AG04450 (cell line): ENCODE measurements around the gene HIF1A. TPM values are rescaled to one million over a fixed set of nuclear protein-coding genes. Genes with fewer than 3 reads are reported as not detected.
"Not testable (repeated sequence)": the region's sequence is repeated elsewhere in the genome, so short reads cannot be mapped to it uniquely, and the experiment has no call there.

Experiments used
- CTCF ChIA-PET: fragments of 300-600, 350-600 bp; formaldehyde crosslinking; extraction: SDS; loops from one replicate; lab custom pipeline; 2022; ENCODE audit warnings: antibody characterized with exemption, inconsistent platforms; lab: Charles Lee
- POLR2A ChIA-PET: fragments of 350-600 bp; formaldehyde crosslinking; extraction: SDS; loops from one replicate; lab custom pipeline; 2021; ENCODE audit warnings: antibody characterized with exemption, inconsistent platforms; lab: Yijun Ruan, JAX
- DNase-seq: peaks from one replicate; pipeline ENCODE4 v3.0.0-alpha.2; 2011; ENCODE audit warnings: low read depth, low spot score
- H3K27ac ChIP-seq: one replicate; pipeline ENCODE4 v1.5.1; 2012; ENCODE audit warnings: low read depth, low read length, control low read depth
- H3K27me3 ChIP-seq: one replicate; pipeline ENCODE4 v1.6.0; 2012; ENCODE audit warnings: low read length; ENCODE audit not compliant: control insufficient read depth, insufficient read depth
- H3K4me3 ChIP-seq: 2 replicates; pipeline ENCODE4 v1.5.1; 2011; ENCODE audit warnings: mild to moderate bottlenecking, low read depth, low read length, control low read depth
- H3K9me3 ChIP-seq: 2 replicates; pipeline ENCODE4 v1.5.1; 2012; ENCODE audit warnings: low read length; ENCODE audit not compliant: control insufficient read depth, insufficient read depth
- CTCF ChIP-seq: IDR thresholded peaks from 2 replicates; pipeline ENCODE4 v1.5.1; 2011; ENCODE audit warnings: low read depth, low read length, control low read depth, inconsistent platforms
- polyA plus RNA-seq: library from polyadenylated mRNA; depleted of rRNA; stranded (reverse); fragments of >200 nt; gene quantifications from 2 replicates; pipeline ENCODE4 v1.2.3, GENCODE V29; 2011

Gene HIF1A
- polyA plus RNA-seq, 1 experiment, result 210 TPM

- ChIA-PET POLR2A (interaction anchor here (0.6 kb wide), 1 partner anchor 39 kb away, joined by 3 read pairs; the partner anchor contains the start of gene HIF1A), CTCF (no interaction called here)
- H3K4me3 ChIP-seq, result no peak overlapping the region
Observed at GRCh38 chr14:61655777-61656176, 39.5 kb upstream of the HIF1A start.

GRCh38 chr14:61656341-61656740 is 39.0 kb upstream of the HIF1A start:
- Histone ChIP-seq H3K4me3 (no peak overlapping the region), H3K27me3 (no peaks in the 10 kb centered on the region), H3K27ac (no peak overlapping the region), H3K9me3 (no peaks in the 10 kb centered on the region)
- no peak for DNase-seq
- POLR2A ChIA-PET, result interaction anchor here (0.6 kb wide), 1 partner anchor 39 kb away, joined by 3 read pairs; the partner anchor contains the start of gene HIF1A
- CTCF ChIA-PET, result no interaction called here
- TF ChIP-seq CTCF, result no peak

More at GRCh38 chr14:61655777-61656176, 39.5 kb upstream of the HIF1A start:
- no peaks in the 10 kb centered on the region for H3K27me3 ChIP-seq
- no peak for TF ChIP-seq CTCF
- H3K27ac ChIP-seq, result no peak overlapping the region
- DNase-seq, result no peak
- no peaks in the 10 kb centered on the region for H3K9me3 ChIP-seq

- DNase-seq, H3K27me3 ChIP-seq, H3K27ac ChIP-seq, H3K4me3 ChIP-seq, H3K9me3 ChIP-seq, POLR2A ChIA-PET, CTCF ChIA-PET: not testable (repeated sequence)
Observed at GRCh38 chr14:61658111-61658510, 37.2 kb upstream of the HIF1A start.

GRCh38 chr14:61659582-61659981 is 35.7 kb upstream of the HIF1A start:
- Histone ChIP-seq H3K9me3 (no peaks in the 10 kb centered on the region), H3K27me3 (no peaks in the 10 kb centered on the region), H3K27ac (no peak overlapping the region), H3K4me3 (no peak overlapping the region)
- CTCF ChIA-PET, result interaction anchor here (0.7 kb wide), 1 partner anchor 14 kb away, joined by 4 read pairs; no protein-coding TSS in a partner anchor
- TF ChIP-seq CTCF, result no peak
- POLR2A ChIA-PET, result interaction anchor here (0.7 to 1.4 kb wide), 3 partner anchors 36 to 177 kb away, joined by 3 to 8 read pairs (median 4); partner anchors contain the start of gene HIF1A
- DNase-seq, result no peak

GRCh38 chr14:61661471-61662400 is 33.6 kb upstream of the HIF1A start:
- no peak for TF ChIP-seq CTCF
- Histone ChIP-seq H3K27ac (peak overlapping the region; percentile 55), H3K4me3 (no peak overlapping the region), H3K9me3 (no peaks in the 10 kb centered on the region), H3K27me3 (no peaks in the 10 kb centered on the region)
- DNase-seq, result no peak
- CTCF ChIA-PET, result no interaction called here
- POLR2A ChIA-PET, result no interaction called here
